Activated T-cell treated with anti-CD3 and anti-CD28 coated beads for 4 hours (primary cell): ENCODE measurements around the gene RAB36.

Source experiments
- DNase-seq: peaks from one replicate; pipeline ENCODE4 v3.0.0-alpha.2; 2020

RAB36 gene

DNA sequence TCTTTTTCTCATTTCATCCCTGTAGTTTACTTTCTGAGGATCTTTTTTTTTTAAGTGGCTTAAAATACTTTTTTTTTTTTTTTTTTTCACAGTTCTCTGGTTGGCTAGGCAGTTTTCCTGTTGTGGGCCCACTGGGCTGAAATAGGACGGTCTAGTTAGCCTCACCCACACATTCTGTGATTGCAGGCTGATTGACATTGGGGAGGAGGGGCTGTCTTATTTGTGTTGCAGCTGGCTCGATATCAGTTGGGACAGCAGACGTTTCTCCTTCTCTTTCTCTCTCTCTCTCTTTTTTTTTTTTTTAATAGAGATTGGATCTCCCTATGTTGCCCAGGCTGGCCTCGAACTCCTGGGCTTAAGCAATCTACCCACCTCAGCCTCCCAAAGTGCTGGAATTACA is 41.9 kb downstream of the RAB36 start:
- DNase-seq: no peak

DNA sequence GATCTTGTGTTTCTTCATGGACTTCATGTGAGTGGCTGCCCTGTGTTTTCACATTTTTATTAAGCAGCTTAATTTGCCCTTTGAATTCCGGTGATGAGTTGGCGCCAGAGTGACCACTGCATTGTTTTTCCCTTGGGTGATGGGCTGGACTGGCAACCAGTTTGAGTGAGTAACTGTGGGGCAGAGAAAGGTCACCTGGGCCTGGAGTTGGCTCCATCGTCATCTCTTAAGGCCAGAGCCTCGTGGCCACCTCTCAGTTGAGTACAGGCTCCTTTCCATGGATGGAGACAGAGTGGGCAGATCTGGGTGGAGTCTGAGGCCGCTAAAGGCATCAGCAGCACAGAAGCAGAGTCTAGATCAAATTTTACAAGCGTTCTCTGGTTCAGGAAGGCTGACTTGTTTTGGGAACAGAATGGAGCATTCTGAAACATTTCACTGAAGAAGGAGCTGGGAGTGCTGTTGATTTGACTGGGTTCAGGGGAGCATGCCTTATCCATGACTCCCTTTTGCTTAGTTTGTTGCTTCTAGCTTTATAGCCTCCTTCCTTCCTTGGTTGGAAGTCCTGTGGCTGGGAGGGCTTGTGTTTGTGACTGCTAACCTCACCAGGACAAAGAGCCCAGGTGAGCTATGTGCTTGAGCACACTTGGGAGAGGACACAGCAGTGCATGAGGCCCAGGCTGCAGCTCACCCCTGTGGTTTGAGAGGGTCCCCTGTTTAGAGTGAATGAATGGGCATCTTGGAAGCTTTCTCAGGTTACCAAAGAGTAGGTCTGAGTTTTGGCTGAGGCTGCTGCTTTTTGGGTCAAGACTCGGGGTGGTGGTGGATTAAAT is 42.8 kb downstream of the RAB36 start:
- DNase-seq: no peak

DNA sequence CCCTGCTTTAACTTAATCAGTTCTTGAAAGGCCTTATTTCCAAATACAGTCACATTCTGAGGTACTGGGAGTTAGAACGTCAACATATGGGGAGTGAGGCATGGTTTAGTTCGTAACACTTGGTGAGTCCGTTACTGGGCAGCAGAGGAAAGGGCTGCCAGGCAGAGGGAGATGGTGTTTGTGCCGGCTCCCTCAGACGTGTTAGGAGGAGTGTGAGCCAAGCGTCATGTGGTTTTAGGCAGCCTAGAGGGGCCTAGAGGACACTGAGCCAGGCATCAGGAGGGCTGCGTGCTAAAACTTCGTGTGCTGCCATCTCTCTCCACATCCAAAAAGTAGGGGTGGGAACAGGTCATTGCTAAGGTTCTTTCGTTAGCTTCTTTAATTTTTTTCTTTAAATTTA is 45.2 kb downstream of the RAB36 start:
- DNase-seq: no peak

DNA sequence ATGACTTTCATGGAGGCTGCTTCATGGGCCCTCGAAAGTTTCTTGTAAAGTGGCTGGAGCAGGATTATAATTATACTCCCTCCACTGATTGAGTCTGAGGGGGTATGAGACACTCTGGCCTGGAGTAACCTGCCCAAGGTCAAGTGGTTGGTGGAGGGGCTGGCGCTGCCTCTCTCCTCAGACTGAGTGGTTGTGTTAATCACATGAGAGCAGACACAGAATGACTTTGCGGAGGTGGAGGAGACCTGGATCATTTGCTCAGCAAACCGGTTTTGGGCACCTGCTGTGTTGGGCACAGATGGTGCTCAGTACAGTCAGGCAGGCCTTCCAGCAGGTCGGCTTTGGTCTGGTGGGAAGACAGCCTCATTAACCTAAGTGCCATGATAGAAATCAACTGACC is 46.9 kb downstream of the RAB36 start:
- no peak for DNase-seq

DNA sequence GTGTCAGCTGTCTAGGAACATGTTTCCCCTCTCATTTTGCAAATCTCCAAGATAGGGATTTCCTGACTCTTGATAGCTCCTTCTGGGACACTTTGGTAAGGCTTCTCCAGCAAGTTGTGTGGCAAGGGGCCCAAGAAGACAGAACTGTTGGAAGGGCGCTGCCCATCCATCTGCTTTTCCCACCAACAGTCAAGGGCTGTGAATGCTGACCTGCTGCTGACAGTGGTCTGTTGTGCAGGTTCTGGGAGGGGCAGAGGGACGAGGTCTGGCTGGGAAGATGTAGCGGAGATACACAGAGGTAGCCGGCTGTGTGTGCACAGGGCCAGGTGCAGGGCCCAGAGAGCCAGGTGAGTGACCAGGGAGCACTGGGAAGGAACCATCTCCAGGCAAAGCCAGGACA is 47.3 kb downstream of the RAB36 start:
- DNase-seq: no peak

DNA sequence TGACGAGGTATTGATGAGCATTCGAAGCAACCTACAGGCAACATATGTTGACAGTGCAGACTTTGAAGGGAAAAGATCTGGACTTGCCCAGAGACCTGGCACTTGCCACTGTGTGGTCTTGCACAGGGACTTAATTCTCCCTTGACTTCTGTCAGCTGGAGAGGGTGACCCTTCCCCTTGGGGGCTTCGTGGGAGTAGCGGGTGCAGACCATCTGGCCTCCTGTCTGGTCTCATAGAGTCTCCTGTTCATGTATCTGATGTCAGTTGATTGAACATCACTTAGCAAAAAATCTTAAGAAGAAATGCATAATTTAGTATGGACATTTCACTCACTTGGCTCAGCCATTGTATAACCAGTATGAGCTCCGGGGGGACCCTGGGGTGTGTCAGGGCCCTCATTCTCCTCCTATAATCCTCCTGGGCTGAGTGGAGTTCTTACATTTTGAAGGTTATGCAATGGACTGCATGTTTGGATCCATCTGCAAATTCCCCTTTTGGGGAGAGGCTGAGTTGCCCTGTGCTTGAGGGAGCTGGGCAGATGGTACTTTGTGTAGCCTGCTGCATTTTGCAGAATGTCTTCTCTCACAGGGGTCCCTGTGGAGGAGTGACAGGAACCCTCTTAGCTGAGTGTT is 48.0 kb downstream of the RAB36 start:
- no peak for DNase-seq

DNA sequence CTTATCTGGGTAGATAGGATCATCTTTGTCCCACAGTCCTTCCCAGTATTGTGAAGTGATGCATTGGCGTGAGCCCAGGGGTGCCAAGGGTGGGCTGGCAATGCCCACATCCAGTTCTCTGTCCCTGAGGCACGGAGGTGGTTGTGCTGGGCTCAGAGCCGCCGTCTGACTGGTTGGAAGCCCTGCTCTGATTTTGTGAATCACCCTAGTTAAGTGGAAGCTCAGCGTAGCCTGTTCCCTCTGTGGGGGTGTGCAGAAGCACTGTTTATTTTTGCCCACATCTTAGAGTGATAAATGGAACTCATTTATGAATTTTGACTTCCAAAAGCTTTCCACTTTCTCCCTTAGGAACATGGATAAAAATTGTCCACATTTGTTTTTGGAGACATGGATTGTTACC is 48.6 kb downstream of the RAB36 start:
- DNase-seq: no peak

DNA sequence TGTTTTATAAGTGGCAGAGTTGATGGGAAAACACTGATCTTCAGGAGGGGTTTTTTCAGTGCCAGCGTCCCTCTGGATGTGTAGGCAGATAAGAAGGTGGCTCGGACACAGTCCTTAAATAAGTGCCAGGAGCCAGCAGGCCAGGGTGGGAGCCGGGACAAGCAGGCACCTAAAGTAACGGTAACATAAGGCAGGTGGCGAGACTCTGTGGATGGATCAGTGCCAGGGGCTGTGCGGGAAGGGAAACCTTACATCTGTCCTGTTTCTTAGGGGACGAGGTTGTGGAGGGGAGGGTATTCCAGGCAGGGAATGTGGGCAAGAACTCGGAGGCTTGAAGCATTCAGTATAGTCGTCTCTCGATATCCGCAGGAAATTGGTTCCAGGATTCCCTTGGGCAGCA is 50.9 kb downstream of the RAB36 start:
- no peak for DNase-seq

DNA sequence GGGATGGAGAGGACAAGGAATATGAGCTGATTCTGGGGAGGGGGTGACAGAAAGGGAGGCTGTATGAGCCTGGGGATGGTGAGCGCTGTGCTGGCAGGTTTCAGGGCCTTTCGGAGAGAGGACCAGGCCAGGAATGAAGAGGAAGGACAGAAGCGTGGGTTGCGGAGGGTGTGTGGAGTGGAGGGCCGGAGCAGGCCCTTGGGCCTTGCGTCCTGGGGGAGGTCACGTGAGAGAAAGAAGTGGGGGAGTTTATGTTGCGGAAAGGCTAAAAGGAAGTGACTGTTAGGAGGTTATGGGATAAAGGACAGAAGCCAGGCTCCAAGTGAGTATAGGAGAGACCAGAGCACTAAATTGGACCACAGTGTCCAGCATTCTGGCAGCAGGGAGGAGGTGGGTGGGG is 52.6 kb downstream of the RAB36 start:
- DNase-seq: no peak

DNA sequence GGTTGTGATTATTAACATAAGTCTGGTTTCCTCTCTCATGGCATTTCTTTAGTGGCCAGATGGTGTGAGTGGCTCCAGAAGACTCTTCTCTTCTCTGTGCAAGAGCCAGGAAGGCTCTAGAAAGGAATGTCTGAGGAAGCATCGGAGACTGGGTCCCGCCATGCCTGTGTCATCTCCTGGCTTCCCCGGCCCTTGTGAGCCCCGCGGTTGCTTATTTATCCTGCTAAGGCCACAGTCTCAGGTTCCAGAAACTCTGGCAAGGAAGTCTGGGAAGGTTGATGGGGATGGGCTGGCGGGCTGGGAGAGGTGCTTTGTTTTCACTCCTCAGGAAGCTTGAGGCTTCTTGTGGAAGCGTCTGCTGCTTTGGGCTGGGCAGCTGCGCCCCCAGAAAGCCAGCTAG is 53.9 kb downstream of the RAB36 start:
- no peak for DNase-seq

DNA sequence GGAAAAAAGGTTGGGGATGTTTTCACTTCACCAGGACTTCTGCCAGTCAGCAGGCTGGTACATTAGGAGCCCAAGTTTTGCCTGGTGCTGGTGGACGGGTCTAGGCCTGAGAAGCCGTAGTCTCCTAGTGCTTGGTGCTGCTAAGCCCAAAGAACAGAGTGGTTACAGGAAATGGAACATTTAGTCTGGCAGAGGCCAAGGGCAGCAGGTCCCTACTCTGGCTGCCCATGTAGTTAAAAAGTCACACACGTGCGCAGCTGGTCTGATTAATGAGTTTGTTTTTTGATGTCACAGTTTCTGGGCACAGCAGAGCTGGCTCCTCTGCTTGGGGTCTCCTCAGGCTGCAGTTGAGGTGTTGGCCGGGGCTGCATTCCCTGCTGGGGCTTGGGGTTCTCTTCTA is 55.6 kb downstream of the RAB36 start:
- DNase-seq: no peak

DNA sequence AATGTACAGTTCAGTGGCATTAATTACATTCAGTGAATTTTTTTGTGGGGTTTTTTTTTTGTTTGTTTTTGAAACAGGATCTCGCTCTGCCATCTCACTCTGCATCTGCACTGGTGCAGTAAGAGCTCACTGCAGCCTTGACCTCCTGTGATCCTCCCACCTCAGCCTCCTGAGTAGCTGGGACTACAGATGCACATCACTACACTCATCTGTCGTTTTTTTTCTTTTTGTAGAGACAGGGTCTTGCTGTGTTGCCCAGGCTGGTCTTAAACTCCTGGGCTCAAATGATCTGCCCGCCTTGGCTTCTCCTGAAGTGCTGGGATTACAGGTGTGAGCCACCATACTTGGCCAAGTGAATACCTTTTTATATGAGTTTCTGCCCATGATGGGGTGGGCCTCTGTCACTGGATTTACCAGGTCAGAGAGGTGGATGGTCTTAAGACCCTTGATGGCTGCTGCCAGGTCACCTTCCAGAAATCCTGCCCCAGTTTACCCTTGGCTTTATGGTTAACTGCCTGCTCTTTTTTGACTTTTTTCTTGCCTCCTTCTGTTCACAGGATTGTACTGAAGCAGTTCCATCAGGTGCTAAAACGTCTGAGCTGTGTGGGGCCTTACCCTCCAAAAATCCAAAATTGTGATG is 57.7 kb downstream of the RAB36 start:
- no peak for DNase-seq

DNA sequence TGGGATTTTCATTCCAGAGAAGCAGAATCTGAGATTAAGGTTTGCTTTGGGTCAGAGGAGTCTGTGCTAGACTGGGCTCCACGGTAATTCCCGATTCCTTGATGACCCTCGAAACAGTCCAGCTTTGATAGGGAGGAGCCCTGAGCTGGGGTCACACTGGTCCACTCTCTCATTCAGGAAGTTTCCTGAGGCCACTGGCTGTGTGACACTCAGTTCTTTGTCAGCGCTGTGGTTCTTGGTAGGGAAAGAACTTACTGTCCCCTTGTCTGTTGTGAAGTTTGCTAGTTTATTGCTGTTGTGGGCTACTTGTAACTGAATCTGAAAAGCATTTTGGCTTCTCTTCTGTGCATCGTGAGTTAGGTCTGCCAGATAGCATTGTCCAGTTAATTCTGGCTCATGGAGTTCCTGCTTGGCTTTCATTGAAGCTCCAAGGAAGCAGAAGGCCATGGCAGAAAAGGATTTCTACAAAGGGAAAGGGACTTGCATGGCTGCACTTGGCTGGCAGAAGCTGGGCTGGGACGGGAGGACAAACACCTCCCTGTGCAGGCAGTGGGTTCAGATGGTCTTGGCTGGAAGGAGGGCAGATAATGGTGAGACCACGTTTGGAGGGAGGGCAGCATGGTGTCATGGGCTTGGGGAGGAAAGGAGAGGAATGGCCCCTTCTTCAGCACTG is 58.3 kb downstream of the RAB36 start:
- DNase-seq: no peak

DNA sequence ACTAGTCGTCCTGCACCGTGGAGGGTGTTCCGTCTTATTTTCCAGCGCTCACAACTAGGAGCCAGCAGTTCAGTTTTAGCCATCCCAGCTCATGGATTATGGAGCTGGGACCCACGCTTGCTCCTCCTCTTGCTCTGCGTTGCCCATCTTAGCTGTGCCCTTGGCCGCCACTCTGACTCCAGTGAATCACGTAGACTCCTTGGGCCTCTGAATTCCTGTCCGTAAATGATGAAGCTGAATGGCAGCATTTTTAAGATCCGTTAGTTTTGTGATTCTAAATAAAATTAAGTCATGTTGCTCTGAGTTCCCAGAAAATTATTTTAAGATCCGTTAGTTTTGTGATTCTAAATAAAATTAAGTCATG is 58.8 kb downstream of the RAB36 start:
- no peak for DNase-seq

DNA sequence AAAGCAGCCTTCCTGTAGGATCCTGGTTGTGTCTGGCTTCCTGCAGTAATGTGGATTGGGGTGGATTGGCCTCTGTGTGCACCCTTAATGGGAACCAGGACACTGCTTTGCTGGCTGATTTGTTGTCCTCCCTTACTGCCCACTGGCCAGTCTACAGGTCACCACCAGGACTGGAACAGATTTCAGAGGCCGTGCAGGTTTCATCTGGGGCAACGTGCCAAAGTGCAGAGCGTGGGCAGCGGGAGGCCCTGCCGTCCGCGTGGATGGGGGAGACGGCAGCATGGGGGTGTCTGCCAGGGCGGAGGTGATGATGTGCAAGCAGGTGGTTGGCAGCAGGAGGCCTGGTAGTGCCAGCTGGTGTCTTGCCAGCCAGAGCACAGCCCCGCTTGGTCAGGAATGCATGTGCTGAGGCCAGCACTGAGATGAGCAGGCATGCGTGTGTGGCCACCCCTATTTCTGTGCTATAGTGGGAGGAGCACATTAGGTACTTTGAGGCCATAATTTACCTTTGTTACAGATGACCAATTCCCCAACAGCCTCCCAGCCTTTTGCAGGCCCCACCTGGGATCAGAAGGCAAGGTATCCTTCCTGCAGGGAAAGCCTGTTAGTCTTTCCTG is 59.4 kb downstream of the RAB36 start:
- no peak for DNase-seq

DNA sequence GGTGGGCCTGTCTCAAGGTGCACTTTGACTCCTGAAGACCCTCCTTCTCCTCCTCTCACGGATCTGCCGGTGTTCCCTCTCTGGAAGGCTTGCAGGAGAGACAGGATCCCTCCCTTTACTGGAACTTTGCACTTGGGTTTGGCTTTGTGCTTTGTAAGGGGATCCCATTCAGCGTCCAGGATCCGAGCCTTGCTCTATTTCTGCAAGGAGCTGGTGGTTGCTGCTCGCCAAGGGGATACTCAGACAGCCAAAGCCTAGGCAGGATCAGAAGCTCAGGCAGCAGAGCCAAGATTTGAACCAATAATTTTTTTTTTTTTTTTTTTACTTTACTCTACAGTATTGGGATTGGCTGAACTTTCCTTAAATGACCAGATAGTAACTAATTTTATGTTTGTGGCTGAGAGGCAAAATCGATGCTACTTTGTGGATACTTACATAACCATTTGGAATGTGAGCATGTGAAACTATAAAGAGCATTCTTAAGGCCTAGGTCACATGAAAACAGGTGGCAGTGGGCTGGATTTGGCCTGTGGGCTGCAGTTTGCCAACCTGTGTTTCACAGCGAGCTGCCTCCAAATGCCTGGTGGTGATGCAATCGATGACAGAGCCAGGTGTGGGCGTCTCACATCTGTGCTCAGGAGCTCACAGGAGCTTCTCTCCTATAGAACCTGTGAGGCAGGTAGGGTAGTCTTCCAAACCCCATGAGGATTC is 60.2 kb downstream of the RAB36 start:
- no peak for DNase-seq

DNA sequence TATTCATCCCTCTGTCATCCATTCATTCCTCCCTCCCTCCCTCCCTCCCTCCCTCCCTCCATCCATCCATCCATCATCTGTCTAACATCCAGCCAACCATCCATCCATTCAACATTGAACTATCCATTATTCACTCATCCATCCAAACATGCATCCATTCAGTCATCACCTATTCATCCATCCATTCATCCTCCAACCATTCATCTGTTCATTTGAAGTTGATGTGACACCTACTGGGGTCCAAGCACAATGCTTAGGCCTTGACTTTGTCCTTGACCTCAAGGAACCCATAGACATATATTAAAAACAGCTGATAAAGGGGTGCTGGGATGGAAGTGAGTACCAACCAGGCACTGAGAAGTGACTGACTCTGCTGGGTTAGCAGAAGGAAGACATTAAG is 61.6 kb downstream of the RAB36 start:
- no peak for DNase-seq

DNA sequence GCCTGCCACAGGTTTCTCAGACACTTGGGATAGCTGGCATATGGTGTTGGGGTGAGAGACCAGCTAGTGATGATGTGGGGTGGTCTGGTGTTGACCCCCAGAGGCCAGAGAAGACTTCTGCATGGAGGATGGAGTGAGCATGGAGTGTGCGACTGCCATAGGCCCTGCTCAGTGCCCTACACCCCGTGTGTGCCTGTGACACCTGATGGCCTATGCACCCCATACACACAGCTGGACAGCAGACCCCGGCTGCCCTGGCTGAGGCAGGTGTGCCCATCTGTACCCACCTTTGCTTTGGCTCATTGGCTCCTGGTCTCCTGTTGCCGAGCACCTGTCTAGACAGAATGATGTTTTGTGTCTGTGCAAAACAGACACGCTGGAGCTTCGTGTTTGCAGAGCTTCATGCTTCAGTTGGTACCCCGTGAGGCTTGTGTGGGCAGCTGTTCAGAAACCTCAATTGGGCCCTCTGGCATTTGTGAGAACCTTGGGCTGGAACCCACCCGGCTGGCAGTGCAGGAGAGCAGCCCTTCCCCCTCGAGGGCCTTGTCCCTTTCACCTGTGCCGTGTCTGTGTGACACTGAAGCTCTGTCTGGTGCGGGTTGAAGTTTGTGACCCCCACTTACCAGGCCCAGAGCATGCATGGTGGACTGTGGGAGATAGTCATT is 62.6 kb downstream of the RAB36 start:
- DNase-seq: no peak

DNA sequence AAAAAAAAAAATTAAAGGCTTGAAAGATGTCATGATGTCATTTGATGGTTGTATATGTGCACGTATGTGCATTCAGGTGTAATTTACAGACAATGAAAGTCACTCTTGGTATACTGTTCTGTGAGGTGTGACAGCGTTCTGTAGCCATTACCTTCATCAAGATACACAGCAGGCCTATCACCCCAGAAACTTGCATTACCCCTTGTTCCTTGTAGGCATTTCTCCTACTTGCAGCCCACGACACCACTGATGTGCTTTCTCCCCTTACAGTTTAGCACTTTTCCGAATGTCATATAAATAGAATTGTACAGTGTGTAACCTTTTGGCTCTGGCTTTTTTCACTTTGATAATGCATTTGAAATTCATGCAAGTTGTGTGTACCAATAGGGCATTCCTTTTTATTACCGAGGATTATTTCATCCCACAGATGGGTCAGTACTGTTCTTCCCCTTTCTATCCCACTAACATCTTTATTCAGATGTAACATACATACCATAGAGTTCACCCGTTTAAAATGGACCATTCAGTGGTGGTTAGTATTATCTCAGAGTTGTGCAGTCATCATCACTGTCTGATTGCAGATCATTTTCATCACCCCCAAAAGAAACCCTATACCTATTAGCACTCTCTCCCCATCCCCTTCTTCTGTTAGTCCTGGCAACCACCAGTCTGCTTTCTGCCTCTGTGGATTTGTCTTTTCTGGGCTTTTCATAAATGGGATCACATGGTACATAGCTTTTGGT is 65.3 kb downstream of the RAB36 start:
- DNase-seq: no peak

DNA sequence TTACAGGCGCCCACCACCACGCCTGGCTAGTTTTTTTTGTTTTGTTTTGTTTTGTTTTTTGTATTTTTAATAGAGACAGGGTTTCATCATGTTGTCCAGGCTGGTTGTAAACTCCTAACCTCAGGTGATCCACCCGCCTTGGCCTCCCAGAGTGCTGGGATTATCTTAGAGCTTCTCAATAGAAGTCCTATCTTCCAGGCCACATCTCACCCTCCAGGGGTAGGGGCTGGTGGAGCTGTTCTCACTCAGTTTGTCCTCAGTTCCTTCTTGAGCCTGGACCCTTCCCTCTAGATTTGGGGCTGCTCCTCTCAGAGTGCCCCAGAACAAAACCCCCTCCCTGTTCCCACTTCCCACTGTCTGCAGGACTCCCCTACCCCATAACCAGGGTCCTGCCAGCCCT is 66.3 kb downstream of the RAB36 start:
- DNase-seq: no peak
